GM19467 (cell line): ENCODE measurements around the gene MIR17HG.
"Not testable (repeated sequence)": the region's sequence is repeated elsewhere in the genome, so short reads cannot be mapped to it uniquely, and the experiment has no call there.

ENCODE experiments used
- ATAC-seq: cut with Tn5 transposase; IDR thresholded peaks from one replicate; pipeline ENCODE4 v1.9.1; 2021; ENCODE audit warnings: mild to moderate bottlenecking, moderate library complexity; ENCODE audit not compliant: unreplicated experiment

Gene MIR17HG

DNA sequence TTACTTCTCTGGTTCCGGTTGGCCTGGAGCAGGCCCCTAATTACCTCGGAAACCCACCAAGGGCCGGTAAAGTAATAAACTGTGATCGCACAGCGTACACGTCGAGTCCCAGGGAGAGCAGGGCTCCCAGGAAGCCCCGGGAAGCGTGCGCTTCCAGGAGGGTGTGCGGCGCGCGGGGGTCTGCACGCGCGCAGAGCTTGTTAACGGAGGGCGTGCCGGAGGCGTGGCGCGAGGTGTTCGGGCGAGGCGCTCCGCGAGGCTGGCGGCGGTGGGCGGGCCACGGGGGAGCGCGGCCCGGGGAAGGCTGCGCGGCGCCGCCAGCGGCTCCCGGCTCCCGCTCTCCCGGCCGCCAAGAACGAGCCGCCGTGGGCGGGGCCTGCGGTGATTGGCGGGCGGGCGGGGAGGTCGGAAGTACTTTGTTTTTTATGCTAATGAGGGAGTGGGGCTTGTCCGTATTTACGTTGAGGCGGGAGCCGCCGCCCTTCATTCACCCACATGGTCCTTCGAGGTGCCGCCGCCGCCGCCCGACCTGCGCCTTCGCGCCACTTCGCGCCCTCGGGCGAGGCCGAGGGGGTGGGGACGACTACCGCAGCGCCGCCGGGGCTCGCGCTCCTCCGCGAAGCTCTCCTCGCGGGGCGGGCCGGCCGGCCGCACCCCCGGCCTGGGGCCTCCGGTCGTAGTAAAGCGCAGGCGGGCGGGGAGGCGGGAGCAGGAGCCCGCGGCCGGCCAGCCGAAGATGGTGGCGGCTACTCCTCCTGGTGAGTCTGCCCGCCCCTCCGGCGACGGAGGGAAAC lies at the start of gene MIR17HG:
Gene MIR17HG (plus strand): TSS at position 486 of the 794 bp plus-strand sequence.
- peak; percentile 49 for ATAC-seq

DNA sequence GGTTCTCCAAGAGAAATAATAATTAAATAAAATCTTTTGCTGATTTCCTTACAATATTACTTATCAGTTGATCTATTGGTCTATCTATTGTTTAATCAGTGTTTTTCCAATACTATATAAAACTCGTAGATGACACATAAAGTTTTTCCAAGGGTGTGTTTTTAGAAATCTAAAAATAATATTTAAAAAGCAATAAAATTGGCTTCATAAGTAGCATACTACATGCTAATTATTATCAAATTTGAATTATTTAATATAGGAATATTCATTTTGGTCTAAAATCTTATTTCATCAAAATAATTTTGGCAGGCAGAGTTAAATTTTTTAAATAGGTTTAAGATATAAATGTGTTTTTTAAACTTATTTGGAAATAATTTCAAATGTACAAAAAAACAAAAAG lies 49.4 kb upstream of the MIR17HG start:
- ATAC-seq, result no peak

DNA sequence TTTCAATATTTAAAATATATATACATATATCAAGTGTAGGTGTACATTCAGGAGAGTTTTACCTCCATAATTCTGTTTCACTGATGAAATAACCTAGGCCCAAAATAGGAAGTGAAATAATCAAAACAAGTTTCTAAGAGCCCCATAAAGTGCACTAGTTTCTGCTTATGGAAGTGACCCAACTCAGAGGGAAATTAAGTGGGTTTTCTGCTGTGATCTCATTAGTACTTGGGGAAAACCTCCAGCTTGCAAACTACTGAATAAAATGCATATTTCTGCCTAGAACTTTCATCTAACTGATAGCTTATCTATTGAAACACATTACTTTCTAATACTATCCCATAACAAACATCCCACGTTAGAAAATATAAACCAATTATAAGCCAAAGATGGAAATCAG lies 45.4 kb upstream of the MIR17HG start:
- ATAC-seq, result no peak

DNA sequence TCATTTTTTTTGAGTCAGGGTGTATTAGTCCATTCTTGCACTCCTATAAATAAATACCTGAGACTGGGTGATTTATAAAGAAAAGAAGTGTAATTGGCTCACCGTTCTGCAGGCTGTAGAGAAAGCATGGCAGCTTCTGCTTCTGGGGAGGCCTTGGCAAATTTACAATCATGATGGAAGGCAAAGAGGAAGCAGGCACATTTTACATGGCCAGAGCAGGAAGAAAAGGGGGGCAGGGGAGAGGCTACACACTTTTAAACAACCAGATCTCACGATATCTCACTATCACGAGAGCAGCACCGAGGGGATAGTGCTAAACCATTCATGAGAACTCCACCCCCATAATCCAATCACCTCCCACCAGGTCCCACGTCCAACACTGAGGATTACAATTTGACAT lies 44.5 kb upstream of the MIR17HG start:
- ATAC-seq, result no peak

DNA sequence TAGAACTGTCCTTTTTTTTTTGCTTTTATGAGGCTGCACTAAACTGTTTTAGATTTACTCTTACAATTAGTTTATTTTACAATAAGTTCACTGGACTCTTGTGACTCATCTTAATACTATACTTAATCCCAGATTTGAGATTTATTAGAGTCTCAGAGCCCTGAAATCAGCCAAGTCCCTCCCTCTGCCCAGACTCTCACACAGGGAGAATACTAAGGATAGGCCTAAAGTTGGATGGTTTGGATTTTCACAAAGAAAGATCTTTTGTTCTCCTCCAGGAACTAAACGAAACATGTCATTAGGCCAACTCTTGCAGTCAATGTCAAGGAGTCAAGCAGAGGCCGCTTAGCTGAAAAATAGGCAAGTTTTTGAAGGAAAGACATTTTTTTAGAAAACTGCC lies 42.7 kb upstream of the MIR17HG start:
- ATAC-seq, result no peak

DNA sequence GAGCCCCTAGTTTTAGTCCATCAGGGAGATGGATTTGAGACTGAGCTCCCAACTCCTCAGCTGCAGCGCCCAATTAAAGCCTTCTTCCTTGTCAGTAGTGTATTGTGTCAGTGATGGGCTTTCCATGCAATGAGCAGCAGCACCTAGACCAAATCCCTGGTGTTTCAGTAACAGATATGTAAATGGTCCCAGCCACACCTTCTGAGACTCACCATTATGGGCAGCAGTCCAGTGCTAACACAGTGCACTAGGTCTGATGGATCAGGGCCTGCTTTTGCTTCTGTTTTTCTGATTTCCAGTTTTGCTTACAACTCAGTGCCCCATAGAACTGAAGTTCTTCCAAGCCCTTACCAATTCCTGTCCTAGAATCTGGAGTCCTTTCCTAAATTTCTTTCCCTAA lies 41.8 kb upstream of the MIR17HG start:
- ATAC-seq, result no peak

DNA sequence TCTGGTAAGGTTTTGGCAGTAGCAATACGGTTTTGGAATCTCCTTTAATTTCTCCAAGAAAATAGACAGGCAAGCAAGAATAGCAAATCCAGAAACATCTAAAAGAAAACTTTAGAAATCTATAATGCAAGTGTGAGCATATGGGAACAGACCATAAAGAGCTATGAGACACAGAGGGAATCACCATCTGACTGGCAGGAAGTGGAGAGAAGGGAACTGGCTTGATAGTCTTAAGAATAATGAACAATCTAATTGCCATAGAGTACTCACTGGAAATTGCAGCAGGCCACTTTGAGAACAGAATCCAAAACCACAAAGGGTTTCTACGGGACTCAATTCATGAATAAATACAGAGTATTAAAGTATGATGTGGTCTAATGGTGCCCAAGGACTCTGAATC lies 39.6 kb upstream of the MIR17HG start:
- ATAC-seq, result no peak

DNA sequence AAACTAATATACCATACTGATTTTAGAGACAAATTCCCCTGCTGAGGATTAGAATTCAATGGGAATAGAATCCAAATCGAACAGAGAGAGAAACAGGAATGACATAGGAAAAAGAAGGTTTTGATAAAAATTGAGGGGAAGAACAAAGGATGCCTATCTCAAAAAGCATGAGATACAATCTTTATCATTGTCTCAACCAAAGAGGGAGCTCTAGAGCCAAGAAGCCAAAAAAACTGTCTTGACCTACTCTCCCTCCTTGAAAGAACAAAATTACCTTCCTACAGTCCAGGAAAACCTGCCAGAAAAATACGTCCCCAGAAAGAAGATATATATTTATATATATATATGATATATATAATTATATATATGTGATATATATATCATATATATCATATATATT lies 39.2 kb upstream of the MIR17HG start:
- no peak for ATAC-seq

DNA sequence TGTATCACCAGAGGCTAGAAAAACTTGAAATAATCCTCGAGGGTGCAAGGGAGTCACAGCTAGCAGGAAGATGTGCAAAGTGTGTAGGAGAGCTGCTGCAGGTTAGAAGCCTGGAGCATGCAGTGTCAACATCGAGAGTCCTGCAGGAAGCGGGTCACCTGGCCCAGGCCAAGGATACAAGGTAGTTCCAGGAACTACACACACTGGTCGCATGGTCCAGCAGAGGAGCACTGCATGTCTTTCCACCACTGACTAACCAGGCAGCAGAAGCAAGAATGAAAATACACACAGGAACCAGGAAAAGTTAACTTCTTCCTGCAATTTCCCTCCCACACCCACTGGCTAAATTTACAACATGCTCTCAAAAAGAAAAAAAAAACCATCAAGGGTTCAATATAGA lies 36.0 kb upstream of the MIR17HG start:
- ATAC-seq, result no peak

DNA sequence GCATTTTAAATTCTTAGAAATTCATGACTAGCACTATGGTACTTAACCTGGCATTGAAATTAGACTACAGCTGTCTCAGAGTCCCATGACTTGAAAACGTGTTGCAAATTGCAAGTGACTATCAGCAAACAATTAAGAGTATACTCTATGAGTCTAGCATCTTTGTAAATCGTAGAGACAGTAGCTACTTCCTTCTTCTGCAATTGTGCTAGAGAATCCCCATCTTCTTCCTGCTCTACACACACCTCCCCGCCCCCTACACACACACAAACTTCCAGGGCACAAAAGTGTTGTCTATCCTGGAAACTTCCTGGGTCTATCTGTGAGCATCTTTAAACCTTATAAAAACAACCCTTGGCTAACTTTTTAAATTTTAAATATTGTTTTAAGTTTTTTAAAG lies 35.2 kb upstream of the MIR17HG start:
- no peak for ATAC-seq

DNA sequence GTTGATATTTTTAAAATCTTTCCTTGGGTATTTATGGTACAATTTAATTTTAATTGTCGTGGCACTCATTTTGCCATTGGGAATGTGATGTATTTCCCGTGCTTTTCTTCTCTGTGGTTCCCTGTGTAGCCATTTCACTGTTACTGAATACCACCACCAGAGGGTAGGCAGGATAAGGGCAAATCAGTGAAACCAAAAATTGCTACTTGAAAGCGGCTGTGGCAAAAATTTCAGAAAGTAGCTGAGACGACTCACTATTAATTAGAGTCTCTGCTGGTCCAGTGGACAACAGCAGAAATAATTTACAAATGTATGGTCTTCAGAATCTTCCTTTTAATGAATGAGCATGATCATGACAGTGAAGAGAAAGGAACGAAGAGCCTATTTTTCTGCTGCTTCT lies 34.4 kb upstream of the MIR17HG start:
- ATAC-seq, result peak; percentile 82

DNA sequence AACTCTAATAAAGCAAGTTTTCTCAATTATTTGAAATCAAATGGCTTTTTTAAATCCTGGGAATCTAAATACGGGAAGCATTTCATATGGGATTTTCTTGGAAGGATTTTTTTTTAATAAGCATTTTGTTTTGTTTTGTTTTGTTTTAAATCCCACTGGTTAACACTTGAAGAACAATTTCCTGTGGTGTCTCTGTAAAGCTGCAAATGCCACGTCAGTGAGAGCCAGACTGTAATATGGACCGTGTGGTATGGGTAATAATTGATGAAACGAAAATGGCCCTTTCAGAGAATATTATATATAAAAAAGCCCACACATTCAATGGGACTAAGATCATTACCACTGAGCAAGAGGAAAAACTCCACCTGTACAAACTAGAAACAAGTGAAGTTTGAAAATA lies 33.9 kb upstream of the MIR17HG start:
- peak; percentile 69 for ATAC-seq

DNA sequence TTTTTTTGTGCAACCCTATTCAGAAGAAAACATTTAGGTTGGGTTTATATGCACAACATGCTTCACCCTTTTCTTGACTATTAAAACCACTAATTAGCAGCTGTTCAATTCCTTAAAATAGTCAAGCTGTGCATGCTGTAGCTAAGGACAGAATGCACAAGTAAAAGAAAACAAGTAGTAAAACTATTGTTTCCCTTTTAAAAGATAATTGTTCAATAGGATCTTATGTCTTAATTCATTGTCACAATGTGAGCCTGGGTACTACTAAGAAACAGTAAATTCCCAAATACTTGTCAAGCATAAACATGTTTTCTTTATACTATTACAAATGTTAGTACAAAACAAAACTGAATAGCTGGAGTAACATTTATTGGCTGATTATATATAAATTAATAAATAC lies 32.6 kb upstream of the MIR17HG start:
- no peak for ATAC-seq

DNA sequence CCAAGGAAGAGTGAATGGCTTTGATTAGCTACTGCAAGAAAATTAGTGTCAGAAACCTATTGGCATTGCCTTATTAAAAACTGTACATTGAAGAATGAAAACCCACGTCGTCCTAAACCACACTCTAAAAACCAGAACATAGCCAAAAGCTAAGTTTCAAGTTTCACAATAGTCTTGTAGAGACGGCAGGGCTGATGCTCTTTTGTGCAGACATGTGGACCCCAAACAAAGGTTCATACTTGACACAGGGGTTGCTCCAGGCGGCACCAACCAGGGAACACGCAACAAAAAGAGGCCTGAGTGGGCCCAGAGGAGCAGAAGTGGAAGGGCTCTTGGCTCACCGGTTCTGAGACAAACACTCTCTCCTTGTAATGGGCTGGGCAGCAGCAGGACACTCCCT lies 28.6 kb upstream of the MIR17HG start:
- no peak for ATAC-seq

DNA sequence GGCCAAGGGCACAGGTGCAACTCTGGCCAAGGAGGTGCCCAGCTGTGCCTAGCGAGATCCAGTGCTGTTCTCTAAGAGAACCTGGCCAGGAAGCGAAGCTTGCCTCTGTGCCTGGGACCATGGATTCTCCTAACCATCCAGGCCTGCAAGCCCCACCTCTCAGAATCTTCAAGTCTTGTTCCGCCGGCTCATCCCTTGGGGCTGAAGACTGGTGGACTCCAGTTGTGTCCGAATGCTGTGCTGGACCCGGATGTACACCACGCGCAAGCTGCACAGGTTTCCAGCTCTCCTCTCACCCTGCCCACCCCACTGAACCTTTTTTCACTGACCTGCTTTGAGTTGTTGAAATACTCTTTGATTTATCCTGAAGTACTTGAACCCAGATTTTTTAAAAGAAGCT lies 27.5 kb upstream of the MIR17HG start:
- no peak for ATAC-seq

DNA sequence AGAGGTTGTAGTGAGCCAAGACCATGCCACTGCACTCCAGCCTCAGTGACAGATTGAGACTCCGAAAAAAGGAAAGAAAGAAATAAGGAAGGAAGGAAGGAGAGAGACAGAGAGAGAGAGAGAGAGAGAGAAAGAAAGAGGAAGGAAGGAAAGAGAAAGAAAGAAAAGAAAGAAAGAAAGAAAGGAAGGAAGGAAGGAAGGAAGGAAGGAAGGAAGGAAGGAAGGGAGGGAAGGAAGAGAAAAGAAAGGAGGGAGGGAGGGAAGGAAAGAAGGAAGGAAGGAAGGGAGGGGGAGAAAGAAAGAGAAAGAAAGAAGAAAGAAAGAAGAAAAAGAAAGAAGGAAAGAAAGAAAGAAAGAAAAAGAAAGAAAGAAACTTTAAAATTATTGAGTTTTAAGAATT lies 26.5 kb upstream of the MIR17HG start:
- ATAC-seq, result not testable (repeated sequence)

DNA sequence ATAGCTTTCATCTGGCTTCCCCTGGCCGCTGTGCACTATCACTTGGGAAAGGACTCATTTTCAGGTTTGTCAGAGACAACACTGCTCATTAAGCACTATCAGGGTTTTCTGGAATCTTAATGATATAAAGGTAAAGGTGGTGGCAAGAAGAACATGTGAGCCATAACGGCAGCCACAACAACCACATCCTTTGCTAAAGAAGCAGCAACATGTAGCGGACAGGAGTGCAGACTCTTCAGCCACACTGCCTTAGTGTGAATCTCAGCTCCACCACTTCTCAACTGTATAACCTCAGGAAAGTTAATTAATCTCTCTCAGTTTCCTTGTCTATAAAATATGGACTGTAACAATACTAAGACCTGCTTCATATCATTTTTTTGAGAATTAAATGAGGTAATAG lies 24.1 kb upstream of the MIR17HG start:
- ATAC-seq, result no peak

DNA sequence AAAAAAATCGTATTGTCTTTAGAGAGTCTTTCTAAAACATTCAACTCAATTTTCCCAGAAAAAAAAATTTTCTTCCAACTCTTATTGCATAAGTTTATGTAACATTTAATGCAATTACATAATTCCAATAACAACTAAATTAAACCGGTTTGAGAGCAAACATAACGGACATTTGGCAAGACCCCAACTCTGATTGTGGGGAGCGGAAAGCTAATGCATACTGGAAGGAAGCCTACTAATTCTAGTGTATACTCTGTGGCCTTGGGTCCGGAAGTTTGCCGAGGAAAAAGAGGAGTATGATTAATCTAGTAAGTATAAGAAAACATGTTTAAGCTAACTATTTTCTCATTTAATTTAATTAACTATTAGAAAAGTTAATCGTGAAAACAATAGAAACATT lies 21.3 kb upstream of the MIR17HG start:
- ATAC-seq, result no peak

DNA sequence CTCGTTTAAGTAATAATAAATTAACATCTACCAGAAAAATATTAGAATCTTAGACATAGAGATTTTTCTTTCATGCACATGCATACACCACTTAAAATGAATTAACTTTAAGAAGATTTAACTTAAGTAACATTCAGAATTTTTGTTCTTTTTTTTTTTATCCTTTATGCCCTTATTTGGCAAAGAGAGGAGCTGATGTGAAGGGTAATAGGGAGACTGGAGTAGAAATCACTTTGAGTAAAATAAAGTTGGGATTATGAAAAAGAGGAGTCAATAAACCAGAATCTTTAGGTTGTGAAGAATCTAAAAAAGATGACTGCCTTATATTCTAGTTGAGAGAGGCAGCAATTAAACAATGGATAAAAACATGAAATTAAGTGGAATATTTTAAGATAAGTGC lies 18.8 kb upstream of the MIR17HG start:
- no peak for ATAC-seq

DNA sequence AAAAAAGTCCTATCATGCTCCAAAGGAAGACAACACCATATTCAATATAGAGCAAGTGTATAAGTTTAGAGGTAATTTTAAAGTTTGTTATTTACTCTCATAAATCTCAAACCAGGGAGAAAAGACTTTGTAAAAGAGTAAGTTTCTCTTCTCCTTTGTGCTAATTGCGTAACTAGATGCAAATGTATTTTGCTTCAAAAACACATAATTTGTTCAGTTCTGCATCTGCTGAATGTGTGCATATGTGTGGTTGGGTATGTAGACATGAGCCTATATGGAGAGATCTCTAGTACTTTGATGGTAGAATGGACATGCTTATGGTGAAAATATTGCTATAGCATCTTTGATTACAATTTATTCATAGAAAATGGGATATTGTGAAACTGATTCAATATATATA lies 17.8 kb upstream of the MIR17HG start:
- no peak for ATAC-seq

DNA sequence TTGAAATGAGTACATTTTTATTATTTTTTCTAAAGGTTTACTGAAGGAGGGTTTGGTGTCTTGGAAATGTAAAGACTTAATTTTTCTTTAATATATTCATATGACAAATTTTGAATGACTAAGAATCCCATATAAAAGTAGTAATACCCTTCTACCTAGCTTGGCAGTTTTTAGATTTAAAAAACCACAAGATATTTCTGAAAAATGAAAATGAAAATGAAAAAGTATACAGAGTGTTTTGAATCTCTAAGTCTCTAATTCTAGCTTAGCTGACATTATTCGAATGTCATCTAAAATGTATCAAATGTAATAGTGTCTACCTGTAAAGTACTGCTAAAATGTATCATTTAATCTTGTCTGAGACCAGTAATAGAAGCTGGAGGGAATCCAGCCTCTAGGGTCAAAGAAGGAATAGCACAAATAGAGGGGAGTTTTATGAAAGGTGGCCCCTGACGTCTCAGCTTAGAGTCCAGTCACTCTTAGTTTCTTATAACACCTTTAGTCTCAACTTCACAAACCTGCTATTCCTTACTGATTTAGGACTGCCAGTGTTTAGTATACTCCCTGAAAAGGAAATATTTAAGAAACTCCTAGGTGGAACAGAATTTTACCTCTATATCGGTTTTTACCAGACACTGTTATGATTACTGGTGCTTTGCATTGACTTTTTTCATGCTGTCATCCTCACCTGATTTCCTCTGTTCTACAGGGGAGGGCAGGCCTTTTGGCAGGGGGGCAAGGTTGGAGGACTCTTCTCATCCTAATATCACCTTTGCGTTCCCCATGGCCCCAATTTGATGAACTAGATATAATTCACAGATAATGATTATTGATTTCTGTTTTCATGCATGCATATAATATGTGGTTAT lies 16.2 kb upstream of the MIR17HG start:
- ATAC-seq, result peak; percentile 82

DNA sequence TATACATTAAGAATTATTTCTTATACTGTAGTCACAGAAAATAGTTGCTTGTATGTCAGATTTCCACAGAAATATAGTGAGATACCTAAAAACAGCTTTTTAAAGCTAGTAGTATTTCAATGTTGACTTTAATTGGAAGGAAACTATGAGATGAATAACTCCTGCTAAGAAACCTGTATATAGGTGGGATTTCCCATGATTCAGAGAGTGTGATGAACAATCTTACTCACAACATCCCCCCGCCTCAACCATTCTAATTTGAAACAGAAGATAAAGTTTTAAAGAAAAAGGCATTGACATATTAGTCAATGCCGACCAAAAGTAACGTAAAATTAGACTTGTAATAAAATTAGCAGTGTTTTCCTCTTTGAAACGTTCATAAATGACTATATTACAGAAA lies 1.4 kb upstream of the MIR17HG start:
- no peak for ATAC-seq
